AG09319 (cell line): ENCODE data around the gene APOBEC3A.
A peak's percentile ranks its signal among the peaks of the same experiment; 100 is the strongest.

Source experiments
- DNase-seq: peaks from one replicate; pipeline ENCODE4 v3.0.0-alpha.2; 2010; ENCODE audit warnings: low read depth; ENCODE audit errors: extremely low read depth
- TF ChIP-seq, protein P1 (sequence below): IDR thresholded peaks from 2 replicates; pipeline ENCODE4 v1.5.1; 2011; ENCODE audit warnings: low read depth, mild to moderate bottlenecking, inconsistent platforms, low read length, moderate library complexity

The APOBEC3A gene

GRCh38 chr22:38923463-38924346 is 33.7 kb upstream of the APOBEC3A start:
- TF ChIP-seq, protein P1, sequence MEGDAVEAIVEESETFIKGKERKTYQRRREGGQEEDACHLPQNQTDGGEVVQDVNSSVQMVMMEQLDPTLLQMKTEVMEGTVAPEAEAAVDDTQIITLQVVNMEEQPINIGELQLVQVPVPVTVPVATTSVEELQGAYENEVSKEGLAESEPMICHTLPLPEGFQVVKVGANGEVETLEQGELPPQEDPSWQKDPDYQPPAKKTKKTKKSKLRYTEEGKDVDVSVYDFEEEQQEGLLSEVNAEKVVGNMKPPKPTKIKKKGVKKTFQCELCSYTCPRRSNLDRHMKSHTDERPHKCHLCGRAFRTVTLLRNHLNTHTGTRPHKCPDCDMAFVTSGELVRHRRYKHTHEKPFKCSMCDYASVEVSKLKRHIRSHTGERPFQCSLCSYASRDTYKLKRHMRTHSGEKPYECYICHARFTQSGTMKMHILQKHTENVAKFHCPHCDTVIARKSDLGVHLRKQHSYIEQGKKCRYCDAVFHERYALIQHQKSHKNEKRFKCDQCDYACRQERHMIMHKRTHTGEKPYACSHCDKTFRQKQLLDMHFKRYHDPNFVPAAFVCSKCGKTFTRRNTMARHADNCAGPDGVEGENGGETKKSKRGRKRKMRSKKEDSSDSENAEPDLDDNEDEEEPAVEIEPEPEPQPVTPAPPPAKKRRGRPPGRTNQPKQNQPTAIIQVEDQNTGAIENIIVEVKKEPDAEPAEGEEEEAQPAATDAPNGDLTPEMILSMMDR, result peak; percentile 25
- DNase-seq, result peak; percentile 67

DNA sequence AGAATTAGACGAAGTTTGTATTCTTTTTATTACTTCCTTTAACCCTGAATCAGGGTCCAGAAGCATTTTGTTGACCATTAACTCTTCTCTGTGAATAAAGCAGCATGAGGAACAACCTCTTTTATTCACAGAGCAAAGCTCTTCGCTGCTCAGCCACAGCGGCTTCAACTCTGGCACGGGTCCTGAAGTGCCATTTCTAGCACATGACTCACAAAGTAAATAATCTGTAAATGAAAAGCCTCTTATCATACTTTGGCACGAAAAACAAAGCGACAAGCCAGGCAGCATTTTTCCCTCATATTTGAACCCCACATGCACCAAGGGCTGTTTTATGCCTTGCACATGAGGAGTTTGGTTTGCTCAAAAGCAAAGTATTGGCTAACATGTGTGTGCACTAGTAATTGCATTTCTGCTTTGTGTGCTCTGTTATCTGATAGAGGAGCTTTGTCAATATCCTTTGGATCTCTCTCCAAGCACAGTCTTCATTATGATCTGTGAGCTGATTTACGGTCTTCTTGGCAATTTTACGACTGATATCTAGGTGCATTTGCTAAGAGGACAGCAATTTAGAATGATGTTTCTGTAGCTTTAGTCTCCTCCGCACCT is 33.0 kb upstream of the APOBEC3A start:
- DNase-seq, result peak; percentile 88
- TF ChIP-seq, protein P1, result no peak

DNA sequence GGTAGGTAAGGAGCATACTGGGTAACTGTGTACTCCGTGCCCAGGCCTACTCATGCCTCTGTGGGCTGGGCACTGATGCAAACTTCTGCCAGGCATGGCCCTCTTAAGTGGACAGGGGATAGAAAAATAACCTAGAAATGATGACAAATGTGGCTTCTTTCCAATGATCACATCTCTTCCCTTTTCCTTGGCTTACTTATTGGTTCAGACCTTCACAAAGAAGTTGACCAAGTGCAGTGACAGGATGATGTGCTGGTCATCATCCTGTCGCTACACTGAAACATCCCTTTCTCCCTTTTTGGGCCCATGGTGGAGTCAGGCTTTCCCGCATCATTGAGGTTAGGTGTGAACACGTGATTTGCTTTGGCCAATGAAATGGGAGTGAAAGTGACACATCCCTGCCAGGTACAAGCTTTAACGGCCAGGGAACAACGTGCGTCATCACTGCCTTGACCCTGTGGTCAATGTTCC is 31.8 kb upstream of the APOBEC3A start:
- TF ChIP-seq, protein P1, result no peak
- no peak for DNase-seq

DNA sequence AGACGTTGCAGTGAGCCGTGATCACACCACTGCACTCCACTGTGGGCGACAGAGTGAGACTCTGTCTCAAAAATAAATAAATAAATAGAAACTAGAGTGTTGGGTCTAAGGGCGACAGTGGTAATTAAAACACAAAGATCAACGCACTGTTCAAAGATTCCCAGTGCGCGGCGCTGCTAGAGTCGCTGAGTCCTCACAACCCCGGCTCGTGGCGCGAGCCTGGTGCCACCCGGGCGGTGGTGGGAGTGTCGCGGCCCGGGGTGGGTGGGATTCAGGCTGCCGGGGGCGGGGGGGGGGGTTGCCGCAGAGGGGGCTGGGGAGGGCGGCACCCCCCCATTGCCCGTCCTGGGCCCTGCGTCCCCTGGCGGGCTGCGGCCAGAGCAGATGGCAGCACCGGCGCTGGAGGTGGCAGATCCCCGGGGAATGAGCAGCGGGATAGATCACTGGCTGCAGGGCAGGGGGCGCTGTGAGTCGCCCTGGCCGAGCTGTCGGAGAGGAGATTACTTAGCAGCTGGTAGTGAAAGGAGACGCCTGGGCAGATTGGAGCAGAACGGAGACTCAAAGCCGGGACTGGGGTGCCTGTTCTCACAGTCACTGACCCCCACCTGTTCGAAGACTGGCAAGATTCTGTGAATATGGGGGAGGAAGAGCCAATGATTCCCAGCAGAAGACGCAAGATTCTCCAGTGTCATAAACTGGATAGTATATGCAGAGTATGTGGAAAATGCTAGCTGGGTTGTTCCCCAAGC is 30.2 kb upstream of the APOBEC3A start:
- TF ChIP-seq, protein P1, result peak; percentile 72

DNA sequence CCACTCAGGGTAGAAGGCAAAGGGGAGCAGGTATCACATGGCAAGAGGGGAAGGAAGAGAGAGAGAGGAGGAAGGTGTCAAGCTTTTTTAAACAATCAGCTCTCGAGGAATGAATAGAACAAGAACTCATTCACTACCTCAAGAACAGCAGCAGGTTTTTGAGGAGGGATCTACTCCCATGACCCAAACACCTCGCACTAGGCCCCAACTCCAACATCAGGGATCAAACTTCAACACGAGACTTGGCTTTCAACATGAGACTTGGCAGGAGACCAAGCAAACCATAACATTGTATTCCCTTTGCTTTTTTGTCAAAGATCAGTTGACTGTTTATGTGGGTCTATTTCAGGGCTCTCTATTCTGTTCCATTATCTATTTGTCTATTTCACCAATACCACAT is 26.9 kb upstream of the APOBEC3A start:
- TF ChIP-seq, protein P1, result no peak
- no peak for DNase-seq

More for the DNA sequence above, 30.2 kb upstream of the APOBEC3A start:
- DNase-seq, result no peak

GRCh38 chr22:38935023-38935422 is 22.4 kb upstream of the APOBEC3A start:
- TF ChIP-seq, protein P1, result no peak
- DNase-seq, result no peak
